Mesendoderm (in vitro differentiated cells): Measurements from ENCODE around the gene ALOX15.

Experiments used
- DNase-seq: peaks from one replicate; pipeline ENCODE4 v3.0.0; 2013
- H2AK5ac ChIP-seq: 2 replicates; pipeline ENCODE4 v1.6.1; 2013; ENCODE audit warnings: low read length, inconsistent platforms
- H2BK120ac ChIP-seq: 2 replicates; pipeline ENCODE4 v1.6.1; 2013; ENCODE audit warnings: low read depth, mild to moderate bottlenecking, low read length, moderate library complexity, mixed read lengths
- H2BK15ac ChIP-seq: replicated peaks from 2 replicates; pipeline ENCODE4 v1.6.1; 2013; ENCODE audit warnings: low read depth, mild to moderate bottlenecking, moderate library complexity
- H2BK5ac ChIP-seq: 2 replicates; pipeline ENCODE4 v1.6.1; 2013; ENCODE audit warnings: low read length, inconsistent platforms
- H3K18ac ChIP-seq: 2 replicates; pipeline ENCODE4 v1.6.1; 2013; ENCODE audit warnings: mild to moderate bottlenecking, low read length, mixed read lengths
- H3K23ac ChIP-seq: one replicate; pipeline ENCODE4 v1.6.1; 2013; ENCODE audit warnings: low read length
- H3K27ac ChIP-seq: 2 replicates; pipeline ENCODE4 v1.5.1; 2013; ENCODE audit warnings: low read depth, mild to moderate bottlenecking, inconsistent platforms, low read length, moderate library complexity
- H3K27me3 ChIP-seq: 2 replicates; pipeline ENCODE4 v1.6.1; 2013; ENCODE audit warnings: low read length, control low read depth, mild to moderate bottlenecking, inconsistent platforms; ENCODE audit not compliant: insufficient read depth, poor library complexity
- H3K36me3 ChIP-seq: 2 replicates; pipeline ENCODE4 v1.6.1; 2013; ENCODE audit warnings: low read length, inconsistent platforms; ENCODE audit not compliant: control insufficient read depth, insufficient read depth
- H3K4ac ChIP-seq: one replicate; pipeline ENCODE4 v1.6.1; 2013; ENCODE audit warnings: low read depth, mild to moderate bottlenecking, low read length, moderate library complexity
- H3K4me1 ChIP-seq: 2 replicates; pipeline ENCODE4 v1.6.1; 2013; ENCODE audit warnings: low read depth, low read length, inconsistent platforms; ENCODE audit not compliant: control insufficient read depth
- H3K4me2 ChIP-seq: 2 replicates; pipeline ENCODE4 v1.6.1; 2013; ENCODE audit warnings: low read length
- H3K4me3 ChIP-seq: 2 replicates; pipeline ENCODE4 v1.5.1; 2013; ENCODE audit warnings: mild to moderate bottlenecking, low read length
- H3K56ac ChIP-seq: one replicate; pipeline ENCODE4 v1.6.1; 2013; ENCODE audit warnings: low read length
- H3K79me1 ChIP-seq: 2 replicates; pipeline ENCODE4 v1.6.1; 2013; ENCODE audit warnings: low read length, inconsistent platforms
- H3K79me2 ChIP-seq: 2 replicates; pipeline ENCODE4 v1.6.1; 2013; ENCODE audit warnings: mild to moderate bottlenecking, low read length; ENCODE audit not compliant: control insufficient read depth, insufficient read depth
- H3K9ac ChIP-seq: 2 replicates; pipeline ENCODE4 v1.6.1; 2013; ENCODE audit warnings: low read length, inconsistent platforms
- H4K5ac ChIP-seq: one replicate; pipeline ENCODE4 v1.6.1; 2013; ENCODE audit warnings: low read length
- H4K8ac ChIP-seq: one replicate; pipeline ENCODE4 v1.6.1; 2013; ENCODE audit warnings: low read depth, mild to moderate bottlenecking, control low read depth, low read length, moderate library complexity
- WGBS: extraction: QIAGEN DNeasy Blood & Tissue Kit; methylation state at CpG from one replicate; pipeline ENCODE4 v1.1.7; 2013; ENCODE audit warnings: low lambda C conversion rate, missing lambda C conversion rate; ENCODE audit not compliant: insufficient coverage; ENCODE audit errors: extremely low coverage; 5-methylcytosine and 5-hydroxymethylcytosine counted together

ALOX15 gene

DNA sequence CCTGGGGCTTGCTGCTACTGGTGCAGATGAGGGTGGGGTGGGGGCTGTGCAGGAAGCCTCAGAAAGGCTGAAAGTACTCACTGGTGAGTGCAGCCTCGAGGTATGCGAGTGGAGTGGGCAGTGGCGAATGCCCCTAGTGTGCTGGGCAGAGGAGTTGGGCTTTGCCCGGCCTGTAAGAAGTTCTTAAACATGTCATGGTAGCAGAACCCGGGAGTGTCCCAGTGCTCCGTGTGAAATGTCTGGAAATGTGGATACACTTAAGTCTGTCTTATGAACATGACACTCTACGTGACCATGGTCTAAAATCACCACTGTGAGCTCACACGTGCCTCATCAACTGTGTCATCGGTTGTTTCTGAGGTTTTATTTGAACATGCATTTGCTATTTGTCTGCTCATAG lies 55.4 kb downstream of the ALOX15 start:
- peaks cover 15% of the 10 kb centered on the region for H3K27me3 ChIP-seq
- H3K36me3 ChIP-seq: no peaks in the 10 kb centered on the region
- no peak overlapping the region for H3K56ac ChIP-seq
- no peaks in the 10 kb centered on the region for H3K79me2 ChIP-seq
- H2BK120ac ChIP-seq: no peak overlapping the region
- no peak overlapping the region for H3K4me2 ChIP-seq
- no peak overlapping the region for H3K27ac ChIP-seq
- H3K79me1 ChIP-seq: no peaks in the 10 kb centered on the region
- H2BK5ac ChIP-seq: no peak overlapping the region
- no peak overlapping the region for H4K5ac ChIP-seq
- no peaks in the 10 kb centered on the region for H3K4me1 ChIP-seq
- no CpG with 5 or more reads among the region's 9 CpGs for WGBS
- H3K23ac ChIP-seq: no peak overlapping the region
- no peak for DNase-seq
- H3K4ac ChIP-seq: no peak overlapping the region
- no peak overlapping the region for H3K18ac ChIP-seq
- H3K4me3 ChIP-seq: no peak overlapping the region
- H2AK5ac ChIP-seq: no peak overlapping the region
- no peak overlapping the region for H2BK15ac ChIP-seq
- H3K9ac ChIP-seq: no peak overlapping the region
- H4K8ac ChIP-seq: no peak overlapping the region

DNA sequence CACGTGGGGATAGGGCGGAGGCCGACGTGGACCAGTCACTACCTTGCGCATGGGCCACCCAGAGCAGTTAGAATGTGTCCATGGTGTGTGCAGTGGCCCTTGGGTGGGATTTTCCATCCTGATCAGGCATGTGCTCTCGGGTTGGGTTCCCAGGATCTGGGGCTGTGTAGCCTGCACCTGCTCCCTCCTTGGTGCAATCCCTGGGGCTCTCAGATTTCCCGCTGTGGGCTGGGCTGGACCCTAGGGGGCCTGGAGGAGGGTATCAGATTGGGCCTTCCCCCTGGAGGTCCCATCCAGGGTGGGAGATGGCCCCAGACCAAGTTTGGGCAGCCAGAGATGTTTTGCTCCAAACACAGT lies 55.9 kb downstream of the ALOX15 start:
- H4K5ac ChIP-seq: no peak overlapping the region
- no peak overlapping the region for H4K8ac ChIP-seq
- no peaks in the 10 kb centered on the region for H3K79me1 ChIP-seq
- H2BK15ac ChIP-seq: no peak overlapping the region
- no peak overlapping the region for H3K4ac ChIP-seq
- no CpG with 5 or more reads among the region's 7 CpGs for WGBS
- H3K56ac ChIP-seq: no peak overlapping the region
- no peaks in the 10 kb centered on the region for H3K36me3 ChIP-seq
- H2AK5ac ChIP-seq: no peak overlapping the region
- H3K27ac ChIP-seq: no peak overlapping the region
- no peaks in the 10 kb centered on the region for H3K4me1 ChIP-seq
- H3K4me2 ChIP-seq: no peak overlapping the region
- no peak overlapping the region for H2BK5ac ChIP-seq
- H2BK120ac ChIP-seq: no peak overlapping the region
- no peak overlapping the region for H3K23ac ChIP-seq
- no peak overlapping the region for H3K4me3 ChIP-seq
- no peak for DNase-seq
- H3K79me2 ChIP-seq: no peaks in the 10 kb centered on the region
- H3K9ac ChIP-seq: no peak overlapping the region
- H3K18ac ChIP-seq: no peak overlapping the region
- H3K27me3 ChIP-seq: peaks cover 15% of the 10 kb centered on the region

DNA sequence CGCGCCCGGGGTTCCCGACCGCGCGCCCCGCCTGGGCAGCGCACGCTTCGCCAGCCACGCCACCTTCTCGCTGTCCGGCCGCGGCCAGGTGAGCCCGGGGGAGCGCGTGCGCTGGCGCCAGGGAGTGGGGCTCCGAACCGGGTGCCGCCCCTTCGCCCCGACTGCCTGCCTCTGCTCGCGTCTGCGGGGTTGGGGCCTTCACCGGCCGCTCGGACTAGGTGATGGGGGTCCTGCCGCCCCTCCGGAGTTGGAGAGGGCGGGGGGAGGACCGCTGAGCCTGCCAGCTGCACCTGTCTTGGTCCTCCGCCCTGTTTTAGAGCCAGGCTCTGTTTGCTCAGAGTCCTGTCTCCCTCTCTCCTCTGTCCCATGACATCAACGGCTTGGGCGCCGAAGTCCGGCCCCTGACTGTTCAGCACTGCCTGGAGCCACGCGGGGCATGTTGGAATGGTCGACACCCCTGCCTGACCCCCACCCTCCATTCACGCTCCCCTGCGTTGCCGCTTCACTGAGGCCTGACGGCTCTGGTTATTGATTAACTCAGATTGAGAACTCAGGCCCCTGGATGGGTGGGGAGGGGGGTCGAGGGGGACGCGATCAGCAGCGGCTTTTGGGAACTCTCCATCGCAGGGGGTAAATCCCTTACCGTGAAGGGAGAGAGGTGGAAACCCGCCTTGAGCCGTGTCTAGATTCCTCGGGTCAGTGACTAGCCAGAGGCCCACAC lies 56.4 kb downstream of the ALOX15 start:
- H3K27ac ChIP-seq: no peak overlapping the region
- no CpG with 5 or more reads among the region's 57 CpGs for WGBS
- no peak overlapping the region for H2AK5ac ChIP-seq
- no peak overlapping the region for H3K18ac ChIP-seq
- peak overlapping the region; percentile 42 for H3K56ac ChIP-seq
- H3K36me3 ChIP-seq: no peaks in the 10 kb centered on the region
- no peak overlapping the region for H3K9ac ChIP-seq
- H3K4ac ChIP-seq: no peak overlapping the region
- H3K79me1 ChIP-seq: no peaks in the 10 kb centered on the region
- no peak for DNase-seq
- H3K4me2 ChIP-seq: peak overlapping the region; percentile 51
- H2BK120ac ChIP-seq: no peak overlapping the region
- no peak overlapping the region for H3K23ac ChIP-seq
- no peak overlapping the region for H4K5ac ChIP-seq
- H2BK15ac ChIP-seq: no peak overlapping the region
- H3K4me3 ChIP-seq: no peak overlapping the region
- no peak overlapping the region for H4K8ac ChIP-seq
- peaks cover 15% of the 10 kb centered on the region for H3K27me3 ChIP-seq
- no peaks in the 10 kb centered on the region for H3K4me1 ChIP-seq
- H2BK5ac ChIP-seq: no peak overlapping the region
- no peaks in the 10 kb centered on the region for H3K79me2 ChIP-seq

GRCh38 chr17:4584101-4584916 lies 57.2 kb downstream of the ALOX15 start, which contains the start of gene SMTNL2:
TSS of gene SMTNL2 (plus strand) at chr17:4584529. CDS start at chr17:4584606, 77 bp downstream.
- H3K79me2 ChIP-seq: no peaks in the 10 kb centered on the region
- H3K9ac ChIP-seq: peak within 1 kb of the TSS; percentile 54
- no peak within 1 kb of the TSS for H3K18ac ChIP-seq
- no peak within 1 kb of the TSS for H3K27ac ChIP-seq
- no peaks in the 10 kb centered on the region for H3K4me1 ChIP-seq
- H3K4ac ChIP-seq: no peak within 1 kb of the TSS
- H3K4me2 ChIP-seq: peak within 1 kb of the TSS; percentile 78
- no peak within 1 kb of the TSS for H3K4me3 ChIP-seq
- DNase-seq: no peak
- no peaks in the 10 kb centered on the region for H3K36me3 ChIP-seq
- peak within 1 kb of the TSS; percentile 70 for H3K56ac ChIP-seq
- no peak within 1 kb of the TSS for H4K5ac ChIP-seq
- H4K8ac ChIP-seq: no peak within 1 kb of the TSS
- H2BK5ac ChIP-seq: no peak within 1 kb of the TSS
- H2BK120ac ChIP-seq: no peak within 1 kb of the TSS
- WGBS: no CpG with 5 or more reads among the region's 100 CpGs
- H2BK15ac ChIP-seq: no peak within 1 kb of the TSS
- H2AK5ac ChIP-seq: no peak within 1 kb of the TSS
- peaks cover 15% of the 10 kb centered on the region for H3K27me3 ChIP-seq
- no peak within 1 kb of the TSS for H3K23ac ChIP-seq
- no peaks in the 10 kb centered on the region for H3K79me1 ChIP-seq

DNA sequence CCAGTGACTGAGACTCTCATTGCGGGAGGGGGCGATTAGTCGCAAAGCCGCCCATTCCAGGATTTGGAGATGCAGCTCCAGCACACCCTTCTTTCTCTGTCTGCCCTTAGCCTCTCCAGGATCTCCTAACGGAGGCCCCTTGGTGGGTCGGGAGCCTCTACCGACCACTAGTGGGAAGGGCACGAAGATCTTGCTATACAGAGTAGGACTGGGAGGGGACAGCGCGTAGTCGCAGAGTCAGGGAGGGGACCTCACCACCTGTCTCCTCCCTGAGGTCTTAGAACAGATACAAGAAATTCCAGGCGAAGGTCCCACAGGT lies 57.7 kb downstream of the ALOX15 start:
- peak; percentile 80 for DNase-seq
- Histone ChIP-seq H3K27me3 (peaks cover 15% of the 10 kb centered on the region), H3K9ac (peak overlapping the region; percentile 19), H3K4me2 (peak overlapping the region; percentile 78), H2BK15ac (no peak overlapping the region), H3K79me1 (no peaks in the 10 kb centered on the region), H3K79me2 (no peaks in the 10 kb centered on the region), H3K36me3 (no peaks in the 10 kb centered on the region), H3K56ac (no peak overlapping the region), H3K23ac (no peak overlapping the region), H2AK5ac (no peak overlapping the region), H3K4me1 (no peaks in the 10 kb centered on the region), H3K27ac (no peak overlapping the region), H2BK5ac (no peak overlapping the region), H3K4me3 (no peak overlapping the region), H4K8ac (no peak overlapping the region), H3K18ac (no peak overlapping the region), H4K5ac (no peak overlapping the region), H2BK120ac (no peak overlapping the region), H3K4ac (no peak overlapping the region)
- WGBS: no CpG with 5 or more reads among the region's 12 CpGs
